NCI-H1105 (cell line): Measurements from ENCODE around the gene SLC43A3.
"Not testable (repeated sequence)": the region's sequence is repeated elsewhere in the genome, so short reads cannot be mapped to it uniquely, and the experiment has no call there.

ENCODE experiments used
- DNase-seq: peaks from one replicate; lab custom pipeline; 2025; lab: John Stamatoyannopoulos, UW

SLC43A3 gene

DNA sequence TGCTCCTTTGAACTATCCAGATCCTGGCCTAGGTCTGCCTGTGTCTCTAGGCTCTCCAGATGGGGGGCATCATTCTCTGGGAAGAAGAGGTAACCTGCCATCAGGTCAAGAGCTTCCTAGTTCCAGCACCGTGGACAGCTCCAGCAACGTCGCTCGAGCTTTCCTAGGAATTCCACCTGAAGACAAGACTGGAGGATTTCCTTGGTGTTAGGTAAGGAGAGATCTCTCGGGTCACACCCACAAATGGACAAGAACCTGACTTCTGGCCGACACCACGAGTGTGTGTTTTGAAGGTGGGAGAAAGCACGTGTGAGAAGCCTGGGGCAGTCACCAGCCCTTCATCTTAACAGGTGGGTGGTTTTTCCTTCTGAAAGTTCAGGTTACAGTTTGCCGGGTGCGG lies 47.2 kb downstream of the SLC43A3 start:
- DNase-seq, result no peak

DNA sequence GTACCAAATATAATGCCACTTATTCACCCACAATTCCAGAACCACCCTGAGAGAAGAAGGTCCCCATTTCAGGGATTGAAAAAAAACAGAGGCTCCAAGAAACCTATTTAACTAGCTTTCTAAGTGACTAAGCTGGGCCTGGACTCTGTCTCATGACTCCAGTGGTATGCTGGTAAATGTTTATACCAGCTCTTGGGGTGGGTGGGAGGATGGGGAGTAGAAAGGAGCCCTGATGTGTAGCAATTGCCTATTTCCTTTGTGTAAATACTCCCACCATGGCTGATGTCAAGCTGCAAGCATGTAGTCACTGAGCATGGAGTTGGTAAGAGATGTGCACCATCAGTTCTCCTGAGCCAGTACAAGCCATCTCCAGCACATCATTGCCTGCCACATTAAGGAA lies 48.7 kb downstream of the SLC43A3 start:
- DNase-seq, result no peak

DNA sequence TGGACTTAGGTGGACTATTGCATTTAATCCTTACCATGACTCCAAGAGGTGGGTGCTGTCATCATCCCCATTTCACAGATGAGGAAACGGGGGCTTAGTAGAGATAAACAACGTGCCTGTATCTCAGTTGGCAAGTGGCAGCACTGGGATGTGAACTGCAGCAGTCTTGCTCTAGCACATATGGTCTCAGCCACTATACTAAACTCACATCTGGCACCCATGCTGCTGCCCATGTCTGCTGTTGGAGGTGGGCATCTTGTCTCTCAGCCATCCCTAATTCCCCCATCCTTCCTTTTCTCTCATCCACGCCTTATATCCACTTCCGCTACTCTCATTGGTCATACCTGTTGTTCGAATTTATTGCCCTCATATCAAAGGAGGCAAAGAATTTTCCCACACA lies 49.8 kb downstream of the SLC43A3 start:
- no peak for DNase-seq

DNA sequence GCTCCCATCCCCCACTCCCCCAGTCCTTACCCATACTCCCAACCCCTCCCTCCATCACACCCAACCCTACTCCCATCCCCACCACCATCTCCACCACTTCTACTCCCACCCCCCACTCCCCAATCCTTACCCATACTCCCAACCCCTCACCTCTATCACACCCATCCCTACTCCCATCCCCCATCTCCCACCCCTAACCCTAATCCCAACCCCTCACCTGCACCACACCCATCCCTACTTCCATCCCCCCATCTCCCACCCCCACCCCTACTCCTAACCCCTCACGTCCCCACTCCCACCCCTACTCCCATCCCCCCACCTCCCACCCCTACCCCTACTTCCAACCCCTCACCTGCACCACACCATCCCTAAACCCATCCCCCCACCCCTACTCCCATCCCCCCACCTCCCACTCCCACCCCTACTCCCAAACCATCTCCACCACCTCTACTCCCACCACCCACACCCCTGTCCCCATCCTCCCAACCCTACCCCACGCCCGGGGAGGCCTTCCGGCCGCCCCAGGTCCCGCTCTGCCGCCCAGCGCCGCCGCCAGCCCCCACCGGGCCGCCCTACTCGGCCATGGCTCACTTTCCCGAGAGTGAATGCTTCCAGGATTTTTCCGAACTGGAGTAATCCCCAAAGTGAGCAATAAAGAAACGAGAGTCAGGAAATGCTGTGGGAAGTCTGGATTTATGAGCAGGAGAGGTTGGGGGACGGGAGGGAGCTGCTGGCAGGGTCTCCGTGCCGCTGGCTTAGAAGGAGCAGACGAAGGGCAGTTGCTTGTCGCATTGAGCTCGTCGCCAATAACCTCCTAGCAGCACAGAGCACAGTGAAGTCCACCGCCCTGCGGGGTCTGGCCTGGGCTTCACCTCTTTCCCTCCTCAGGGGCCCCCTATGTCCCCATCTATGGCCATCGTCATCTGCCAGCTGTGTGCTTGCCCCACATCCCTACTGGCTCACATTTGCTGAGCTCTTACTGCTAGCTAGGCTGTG lies 50.5 kb downstream of the SLC43A3 start:
- no peak for DNase-seq

DNA sequence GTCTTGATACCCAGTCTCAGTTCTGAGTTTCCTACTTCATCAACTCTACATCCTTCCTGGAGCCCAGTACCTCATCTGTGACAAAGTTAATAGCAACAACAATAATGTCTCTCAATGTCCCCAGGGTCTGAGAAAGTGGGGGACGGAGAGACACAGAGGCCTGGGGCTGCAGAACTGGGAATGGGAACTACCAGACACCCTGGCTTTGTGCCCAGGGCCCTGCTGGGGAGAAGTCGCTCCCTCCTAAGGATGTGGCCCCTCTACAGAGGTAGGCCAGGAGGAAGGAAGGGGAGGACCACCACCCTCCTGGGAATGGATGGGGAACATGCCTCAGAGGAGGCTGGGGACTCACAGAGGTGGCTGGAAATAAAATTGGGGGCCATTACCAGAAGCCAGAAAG lies 51.4 kb downstream of the SLC43A3 start:
- DNase-seq, result no peak

DNA sequence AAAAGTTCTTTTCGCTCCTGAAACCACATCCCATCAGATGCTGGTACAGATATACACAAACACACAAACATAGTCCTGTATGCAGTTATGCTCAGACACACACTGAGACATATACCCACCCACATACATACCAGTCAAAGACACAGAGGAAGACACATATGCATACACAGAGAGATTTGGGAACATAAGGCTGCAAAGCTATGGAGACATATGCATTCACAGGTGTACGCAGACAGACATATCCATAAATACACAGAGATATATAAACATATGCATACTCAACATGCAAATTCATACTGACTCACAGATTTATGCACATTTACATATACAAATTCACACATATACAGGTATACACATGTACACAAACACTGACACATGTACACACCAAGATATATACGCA lies 52.0 kb downstream of the SLC43A3 start:
- DNase-seq, result no peak

DNA sequence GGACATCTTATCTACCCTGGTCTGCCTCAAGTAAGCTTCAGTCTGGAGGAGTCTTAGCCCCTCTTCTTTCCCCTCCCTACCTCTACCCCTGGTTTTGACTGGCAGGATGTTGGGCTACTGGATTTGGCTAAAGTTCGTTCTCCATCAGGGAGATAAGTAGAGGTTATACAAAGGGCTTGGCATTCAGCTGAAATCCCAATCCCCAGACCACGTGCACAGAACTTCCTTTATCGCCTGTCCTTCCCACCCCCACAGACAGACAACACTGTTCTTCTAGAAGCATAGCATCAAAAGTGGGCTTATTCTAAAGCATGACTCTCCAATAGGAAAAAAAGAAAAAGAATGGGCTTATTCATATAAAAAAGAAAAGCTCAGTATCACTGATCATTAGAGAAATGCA lies 53.8 kb downstream of the SLC43A3 start:
- DNase-seq, result no peak

DNA sequence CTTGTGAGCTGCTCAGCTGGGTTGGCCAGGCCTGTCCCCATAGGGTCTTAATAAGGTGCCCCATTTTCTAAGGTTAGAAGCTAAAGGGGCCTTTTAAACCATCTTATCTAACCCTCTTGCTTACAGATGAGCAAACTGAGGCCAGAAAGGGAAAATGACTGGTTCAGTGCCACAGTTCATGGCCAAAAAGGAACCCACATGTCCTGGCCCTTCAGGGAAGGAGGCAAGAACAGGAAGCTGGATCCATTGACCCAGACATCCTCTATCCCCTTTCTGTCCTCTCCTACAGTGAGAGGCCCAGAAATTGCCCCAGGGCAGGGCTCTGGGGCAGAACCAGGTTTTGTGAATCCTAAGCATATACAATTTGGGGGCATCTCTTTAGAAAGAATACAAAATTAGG lies 56.0 kb downstream of the SLC43A3 start:
- no peak for DNase-seq

DNA sequence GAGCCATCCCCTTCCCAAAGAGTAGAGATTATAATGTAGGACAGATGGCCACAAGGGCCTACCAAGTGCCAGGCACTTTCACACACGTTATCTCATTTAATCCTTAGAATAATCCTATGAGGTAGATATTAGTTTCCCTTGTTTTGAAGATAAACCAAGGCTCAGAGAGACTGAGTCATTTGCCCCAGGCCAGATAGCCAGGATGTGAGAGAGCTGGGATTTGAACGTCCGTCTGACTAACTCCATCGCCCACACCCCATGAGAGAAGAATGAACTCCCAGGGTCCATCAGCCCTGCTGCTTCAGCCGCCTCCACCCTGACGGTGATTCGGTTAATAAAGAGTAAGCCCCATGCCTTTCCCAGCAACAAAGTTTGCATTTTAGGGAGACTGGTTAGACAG lies 56.7 kb downstream of the SLC43A3 start:
- DNase-seq, result no peak

DNA sequence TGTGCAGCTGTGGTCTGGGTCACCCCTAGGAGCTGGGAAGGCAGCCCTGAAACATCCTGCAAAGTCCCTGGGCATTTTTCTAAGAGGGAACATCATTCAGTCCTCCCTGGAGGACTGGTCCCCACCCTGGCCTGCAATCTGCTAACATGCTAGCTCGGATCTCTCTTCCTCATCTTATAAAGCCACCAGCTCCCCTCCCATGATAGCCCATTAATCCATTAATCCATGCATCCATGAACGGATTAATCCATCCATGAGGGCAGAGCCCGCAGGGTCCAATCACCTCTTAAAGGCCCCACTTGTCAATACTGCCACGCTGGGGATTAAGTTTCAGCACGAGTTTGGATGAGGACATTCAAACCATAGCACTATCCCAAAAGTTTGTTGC lies 58.1 kb downstream of the SLC43A3 start:
- no peak for DNase-seq

DNA sequence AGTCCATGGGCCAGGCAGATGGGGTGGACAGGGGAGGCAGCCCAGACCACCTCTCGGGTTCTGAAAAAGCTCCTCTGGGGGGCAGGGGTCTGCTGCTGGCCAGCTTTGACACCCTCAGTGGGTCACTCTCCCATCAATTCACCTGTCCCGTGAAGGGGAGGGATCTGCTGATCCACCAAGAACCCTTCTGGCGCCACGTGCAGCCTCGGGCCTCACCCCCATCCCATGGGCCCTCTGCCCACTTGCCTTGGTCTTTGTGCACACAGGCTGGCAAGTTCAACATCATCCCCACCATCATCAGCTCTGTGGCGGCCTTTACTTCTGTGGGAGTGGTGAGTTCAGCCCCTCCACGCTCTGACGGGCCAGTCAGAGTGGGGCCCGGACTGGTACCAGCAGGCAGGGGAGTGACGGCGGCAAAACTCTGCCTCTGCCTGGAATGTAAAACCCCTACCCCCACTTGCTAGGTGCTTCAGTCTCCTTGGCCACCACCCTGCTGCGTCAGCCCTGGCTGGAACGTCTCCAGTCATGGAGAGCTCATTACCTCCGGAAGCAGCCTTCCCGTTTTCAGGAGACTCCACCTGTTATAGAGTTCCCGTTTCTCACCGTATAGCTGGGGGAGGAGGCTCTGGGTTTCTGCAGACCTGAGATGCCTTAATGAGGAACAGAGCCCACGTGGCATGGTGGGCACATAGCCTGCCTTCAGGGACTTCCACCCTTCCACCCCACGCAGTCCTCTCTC lies 58.6 kb downstream of the SLC43A3 start:
- no peak for DNase-seq

DNA sequence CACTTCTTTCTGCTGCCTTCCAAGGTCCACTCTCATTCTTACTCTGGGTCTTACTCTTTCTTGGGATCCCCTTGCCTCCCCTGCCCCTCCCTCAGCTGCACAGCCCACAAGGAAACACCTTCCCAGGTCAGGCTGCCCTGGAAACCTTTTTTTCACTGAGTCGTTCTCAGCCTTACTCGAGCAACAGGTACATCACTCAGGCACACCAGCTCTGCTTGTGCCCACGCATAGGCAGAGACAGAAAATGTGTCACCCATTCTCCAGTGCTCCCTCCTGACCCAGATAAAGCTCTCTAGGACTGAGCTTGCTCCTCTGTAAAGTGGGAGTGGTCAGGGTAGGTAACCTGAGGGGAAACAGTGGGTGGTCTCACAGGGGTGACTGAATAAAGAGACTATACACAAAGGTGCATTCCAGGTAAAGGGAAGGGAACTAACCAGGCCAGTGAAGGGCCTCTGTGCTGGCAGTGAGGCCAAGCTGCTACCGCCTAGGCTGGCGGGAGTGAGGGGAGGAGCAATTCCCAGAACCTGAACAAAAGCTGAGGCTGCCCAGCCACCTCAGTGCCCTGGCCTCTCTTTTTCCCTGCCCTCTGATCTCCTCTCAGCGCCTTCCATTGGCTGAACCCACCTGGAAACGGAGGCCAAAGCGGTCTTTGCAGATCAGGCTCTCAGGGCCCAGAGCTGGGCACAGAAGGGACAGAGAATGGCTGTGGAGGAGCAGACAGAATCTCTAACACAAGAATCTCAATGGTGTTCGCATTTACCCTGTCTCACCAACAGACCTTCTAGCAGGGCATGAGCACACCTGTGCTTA lies 61.9 kb downstream of the SLC43A3 start:
- no peak for DNase-seq

DNA sequence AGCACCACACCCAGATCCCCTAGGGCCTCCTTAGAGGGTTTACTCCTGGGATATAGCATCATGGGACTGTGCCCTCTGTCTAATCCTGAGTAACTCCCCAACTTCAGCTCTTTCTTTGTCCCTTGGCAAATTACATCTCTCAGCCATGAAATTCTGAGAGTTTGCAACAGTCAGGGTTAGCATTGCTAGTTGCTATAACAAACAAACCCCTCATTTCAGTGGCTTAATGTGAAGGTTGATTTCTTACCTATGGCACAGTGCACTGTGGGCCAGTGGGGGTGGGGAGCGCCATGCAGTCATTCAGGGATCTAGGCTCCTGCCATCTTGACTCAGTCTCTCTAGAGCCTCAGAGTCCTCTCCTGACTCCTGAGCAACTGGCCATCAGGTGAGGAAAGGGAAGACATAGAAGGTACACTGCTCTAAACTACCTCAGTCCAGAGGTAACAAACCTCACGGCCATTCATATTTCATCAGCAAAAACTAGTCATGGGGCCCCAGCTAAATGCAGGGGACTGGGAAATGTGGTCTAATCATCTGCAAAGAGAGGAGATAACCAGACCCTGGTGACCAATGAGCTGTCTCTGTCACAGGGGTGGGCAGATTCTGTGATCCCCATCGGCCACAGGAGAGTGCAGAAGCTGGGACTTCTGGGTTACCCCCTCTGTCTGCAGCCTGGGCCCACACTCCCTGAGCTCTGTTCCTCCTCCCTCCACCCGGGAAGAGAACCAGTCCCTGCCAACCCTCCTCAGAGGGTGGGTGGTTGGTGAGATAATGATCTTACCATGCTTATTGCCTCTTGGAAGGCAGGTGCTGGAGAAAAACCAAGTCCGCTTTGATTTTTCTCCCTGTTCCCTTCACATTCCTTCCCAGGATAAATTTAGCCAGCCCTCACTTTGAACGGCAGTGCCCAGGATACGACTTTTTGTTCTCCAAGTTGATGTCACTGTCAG lies 63.5 kb downstream of the SLC43A3 start:
- no peak for DNase-seq

DNA sequence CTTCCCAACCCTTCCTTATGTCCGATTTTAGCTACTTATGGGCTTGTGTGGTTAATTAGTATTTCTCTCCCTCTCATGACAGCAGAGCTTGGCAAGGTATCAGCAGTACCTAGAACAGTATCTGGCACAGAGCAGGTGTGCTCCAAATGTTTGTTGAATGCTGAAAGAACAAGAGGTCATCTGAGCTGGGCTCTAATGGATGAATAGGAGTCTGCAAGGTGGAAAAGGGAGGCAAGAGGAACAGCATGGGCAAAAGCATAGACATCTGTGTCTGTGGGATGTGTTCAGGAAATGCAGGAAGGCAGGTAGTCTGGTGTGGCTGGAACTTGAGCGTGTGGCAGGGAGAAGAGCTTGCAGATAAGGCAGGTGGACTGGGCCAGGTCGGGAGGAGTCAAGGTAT lies 65.0 kb downstream of the SLC43A3 start:
- DNase-seq, result no peak

DNA sequence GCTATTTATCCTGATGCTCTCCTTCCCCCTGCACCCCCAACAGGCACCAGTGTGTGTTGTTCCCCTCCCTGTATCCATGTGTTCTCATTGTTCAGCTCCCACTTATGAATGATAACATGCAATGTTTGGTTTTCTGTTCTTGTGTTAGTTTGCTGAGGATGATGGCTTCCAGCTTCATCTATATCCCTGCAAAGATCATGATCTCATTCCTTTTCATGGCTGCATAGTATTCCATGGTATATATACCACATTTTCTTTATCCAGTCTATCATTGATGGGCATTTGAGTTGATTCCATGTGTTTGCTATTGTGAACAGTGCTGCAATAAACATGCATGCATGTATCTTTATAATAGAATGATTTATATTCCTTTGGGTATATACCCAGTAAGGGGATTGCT lies 65.5 kb downstream of the SLC43A3 start:
- not testable (repeated sequence) for DNase-seq

DNA sequence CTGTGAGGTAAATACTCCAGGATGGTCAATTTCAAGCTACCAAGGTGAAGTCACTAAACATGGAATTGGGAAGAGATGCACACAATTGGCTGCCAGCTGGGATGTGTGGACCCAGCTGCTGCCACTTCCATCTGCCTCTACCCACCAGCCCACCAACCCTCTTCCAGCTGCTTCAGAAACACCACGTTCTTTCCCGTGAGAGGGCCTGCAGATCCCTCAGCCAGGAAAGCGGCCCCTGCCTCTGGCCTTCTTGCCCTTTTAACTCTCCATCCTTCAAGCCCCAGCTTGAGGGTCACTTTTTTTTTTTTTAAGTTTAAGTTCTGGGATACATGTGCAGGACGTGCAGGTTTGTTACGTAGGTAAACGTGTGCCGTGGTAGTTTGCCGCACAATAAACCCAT lies 65.9 kb downstream of the SLC43A3 start:
- no peak for DNase-seq

DNA sequence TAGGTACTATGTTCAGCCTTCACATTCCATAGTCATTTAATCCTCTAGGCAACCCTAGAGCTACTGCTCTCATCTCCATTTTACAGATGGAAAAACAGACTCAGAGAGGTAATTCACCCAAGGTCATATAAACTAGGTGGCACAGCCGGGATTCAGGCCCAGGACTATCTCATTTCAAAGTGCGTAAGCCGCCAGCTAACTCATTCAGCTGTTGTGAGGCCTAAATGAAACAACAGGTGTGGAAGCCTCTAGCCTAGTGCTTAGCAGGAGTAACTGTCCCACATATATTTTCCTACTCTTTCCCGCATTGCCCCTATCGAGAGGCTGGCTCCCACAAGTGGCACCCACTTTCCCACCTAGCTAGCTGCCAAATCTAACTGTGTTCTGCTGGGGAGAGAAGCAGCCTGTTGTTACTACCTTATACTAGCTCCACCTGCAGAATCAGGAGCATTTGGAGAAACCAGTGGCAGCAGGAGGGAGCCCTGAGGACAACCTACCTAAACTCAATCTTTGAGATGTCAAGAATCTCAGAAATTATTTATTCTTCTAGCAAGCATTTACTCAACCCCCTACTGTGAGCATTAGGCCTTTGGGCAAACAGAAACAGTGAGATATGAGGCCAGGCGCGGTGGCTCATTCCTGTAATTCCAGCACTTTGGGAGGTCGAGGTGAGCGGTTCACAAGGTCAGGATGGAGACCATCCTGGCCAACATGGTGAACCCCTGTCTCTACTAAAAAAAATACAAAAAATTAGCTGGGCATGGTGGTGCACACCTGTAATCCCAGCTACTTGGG lies 66.8 kb downstream of the SLC43A3 start:
- DNase-seq, result no peak

DNA sequence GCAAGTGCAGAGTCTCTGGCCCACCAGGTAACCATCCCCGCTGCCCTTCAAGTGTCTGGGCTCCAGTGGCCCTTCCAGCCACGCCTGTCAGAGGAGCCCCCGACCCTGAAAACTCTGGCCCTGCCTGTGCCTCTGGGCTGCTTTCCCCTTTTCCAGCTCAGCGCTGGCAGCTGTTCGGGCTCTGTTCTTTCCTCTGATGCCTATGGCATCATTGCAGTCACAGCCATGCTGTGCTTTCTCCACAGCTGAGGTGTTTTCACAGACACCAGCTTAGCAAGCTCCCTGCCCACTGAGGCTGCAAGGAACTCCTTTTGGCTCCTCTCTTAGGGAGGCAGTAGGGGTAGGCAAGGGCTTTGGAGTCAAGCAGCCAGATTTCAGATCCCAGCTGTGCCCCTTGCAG lies 67.5 kb downstream of the SLC43A3 start:
- no peak for DNase-seq

DNA sequence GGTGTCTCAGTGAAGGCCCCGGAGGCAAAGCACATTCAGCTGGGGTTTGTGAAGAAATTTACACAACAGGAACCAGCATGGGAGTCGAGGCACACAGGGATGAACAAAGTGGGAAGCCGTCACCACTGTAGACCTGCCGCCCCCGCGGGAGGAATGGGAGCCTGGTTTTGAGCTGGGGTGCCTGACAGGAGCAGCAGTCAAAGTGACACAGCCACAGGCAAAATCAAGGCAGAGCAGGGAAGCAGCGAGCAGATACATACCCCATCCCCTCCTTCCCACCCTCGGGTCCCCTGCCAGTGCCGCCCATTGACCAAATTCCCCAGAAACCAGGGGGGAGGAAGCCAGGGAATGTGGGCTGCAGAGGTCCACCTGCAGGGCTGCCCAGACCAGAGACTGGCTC lies 67.9 kb downstream of the SLC43A3 start:
- no peak for DNase-seq

DNA sequence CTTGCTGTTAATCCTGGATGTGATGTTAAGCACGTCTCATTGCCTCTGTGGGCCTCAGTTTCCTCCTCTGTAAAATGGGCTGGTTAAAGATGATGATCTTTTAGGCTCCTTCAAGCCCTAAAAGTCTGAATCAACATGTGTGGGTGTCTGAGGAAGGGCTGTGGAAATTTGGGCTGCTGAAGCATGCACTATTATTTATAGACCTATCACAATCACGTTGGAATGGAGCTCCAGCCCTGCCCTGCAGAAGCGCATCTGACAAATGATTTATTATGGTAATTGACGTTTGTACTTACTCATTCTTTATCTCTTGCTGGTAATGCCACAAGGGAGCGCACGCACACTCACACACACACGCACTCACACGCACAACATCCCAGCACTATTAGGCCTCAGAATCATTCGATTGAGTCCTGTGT lies 68.4 kb downstream of the SLC43A3 start:
- no peak for DNase-seq
